ENCODE data around the gene FBXW11. TPM values are rescaled to one million over a fixed set of nuclear protein-coding genes. Genes with fewer than 3 reads are reported as not detected.
"Not testable (repeated sequence)": the region's sequence is repeated elsewhere in the genome, so short reads cannot be mapped to it uniquely, and the experiment has no call there.

The FBXW11 gene
- total RNA-seq, 1 donor from 2014 or later: 84.0 TPM

GRCh38 chr5:171953860-171954701 is 52.4 kb downstream of the FBXW11 start:
- no peak for DNase-seq

GRCh38 chr5:171952021-171952420 is 54.4 kb downstream of the FBXW11 start:
- no peak for DNase-seq

GRCh38 chr5:171951218-171951617 is 55.2 kb downstream of the FBXW11 start:
- no peak for DNase-seq

GRCh38 chr5:171946000-171946781 is 60.2 kb downstream of the FBXW11 start:
- DNase-seq: no peak

GRCh38 chr5:171945476-171945875 is 61.0 kb downstream of the FBXW11 start:
- no peak for DNase-seq

- no peak for DNase-seq
Measured at GRCh38 chr5:171945066-171945465, 61.4 kb downstream of the FBXW11 start.

GRCh38 chr5:171942112-171942516 is 64.3 kb downstream of the FBXW11 start:
- not testable (repeated sequence) for DNase-seq

GRCh38 chr5:171941675-171942074 is 64.8 kb downstream of the FBXW11 start:
- not testable (repeated sequence) for DNase-seq

- DNase-seq: not testable (repeated sequence)
Measured at GRCh38 chr5:171941275-171941674, 65.2 kb downstream of the FBXW11 start.

GRCh38 chr5:171939951-171940350 is 66.5 kb downstream of the FBXW11 start:
- no peak for DNase-seq

GRCh38 chr5:171938358-171938757 is 68.1 kb downstream of the FBXW11 start:
- no peak for DNase-seq

GRCh38 chr5:171937351-171937750 is 69.1 kb downstream of the FBXW11 start:
- DNase-seq: no peak

GRCh38 chr5:171934586-171934985 is 71.9 kb downstream of the FBXW11 start:
- no peak for DNase-seq

GRCh38 chr5:171931163-171931562 is 75.3 kb downstream of the FBXW11 start:
- no peak for DNase-seq

GRCh38 chr5:171927345-171927941 is 79.0 kb downstream of the FBXW11 start:
- DNase-seq: no peak

GRCh38 chr5:171926311-171926710 is 80.1 kb downstream of the FBXW11 start:
- DNase-seq: no peak

GRCh38 chr5:171924493-171925122 is 81.8 kb downstream of the FBXW11 start:
- DNase-seq: no peak

GRCh38 chr5:171920765-171921391 is 85.6 kb downstream of the FBXW11 start:
- no peak for DNase-seq

GRCh38 chr5:171915700-171916099 is 90.7 kb downstream of the FBXW11 start:
- DNase-seq: not testable (repeated sequence)

- DNase-seq: no peak
Measured at GRCh38 chr5:171914726-171915338, 91.6 kb downstream of the FBXW11 start.

GRCh38 chr5:171913987-171914273 is 92.5 kb downstream of the FBXW11 start:
- no peak for DNase-seq

GRCh38 chr5:171911152-171911551 is 95.3 kb downstream of the FBXW11 start:
- no peak for DNase-seq
